Bronchial epithelial cell (primary cell): Measurements from ENCODE around the gene HES6. TPM values are rescaled to one million over a fixed set of nuclear protein-coding genes. Genes with fewer than 3 reads are reported as not detected.

ENCODE experiments used
- DNase-seq: peaks from one replicate; pipeline ENCODE4 v3.0.0-alpha.2; 2010; ENCODE audit warnings: low read depth
- FAIRE-seq: peaks from 2 replicates; lab custom pipeline; 2011; peaks lifted over from hg19 to GRCh38; lab: Jason Lieb, UNC
- H3K27me3 ChIP-seq: 2 replicates; pipeline ENCODE4 v1.5.1; 2011; ENCODE audit warnings: low read length; ENCODE audit not compliant: control insufficient read depth, insufficient read depth
- H3K36me3 ChIP-seq: 2 replicates; pipeline ENCODE4 v1.5.1; 2011; ENCODE audit warnings: low read length; ENCODE audit not compliant: control insufficient read depth, insufficient read depth
- H3K4me3 ChIP-seq: 2 replicates; pipeline ENCODE4 v1.5.1; 2011; ENCODE audit warnings: mild to moderate bottlenecking, low read depth, low read length, control low read depth
- total RNA-seq: library from RNA; depleted of rRNA; stranded (reverse); fragments of >200 nt; gene quantifications from 2 replicates; pipeline ENCODE4 v1.2.1, GENCODE V29; 2014
- TF ChIP-seq, protein P1 (sequence below): IDR thresholded peaks from 2 replicates; pipeline ENCODE4 v1.5.1; 2011; ENCODE audit warnings: mild to moderate bottlenecking, moderate library complexity, low read length, control low read depth, inconsistent platforms; ENCODE audit not compliant: insufficient read depth, severe bottlenecking

Gene HES6
- total RNA-seq, 1 donor from 2014 or later: 36.1 TPM

DNA sequence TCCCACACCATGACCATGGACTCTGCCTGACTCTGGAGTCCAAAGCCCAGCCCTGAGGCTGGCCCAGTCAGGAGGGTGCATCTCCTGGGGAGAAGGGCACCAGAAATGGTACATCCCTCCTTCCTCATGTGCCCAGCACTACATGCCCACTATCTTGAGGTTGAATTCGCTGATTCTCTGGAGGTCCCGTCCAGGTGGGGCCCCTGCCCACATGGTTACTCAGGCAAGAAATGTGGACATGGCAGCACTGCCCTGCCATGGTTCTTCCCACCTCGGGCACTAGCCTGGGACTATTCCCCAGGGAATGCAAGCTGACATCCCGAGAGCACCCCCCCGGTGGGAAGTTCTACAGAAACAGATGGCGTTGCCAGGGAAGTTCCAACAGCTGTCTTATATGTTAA lies 15.3 kb upstream of the HES6 start:
- DNase-seq (no peak), FAIRE-seq (no peak)
- Histone ChIP-seq H3K4me3 (no peak overlapping the region), H3K27me3 (no peaks in the 10 kb centered on the region), H3K36me3 (peaks cover 56% of the 10 kb centered on the region)
- TF ChIP-seq, protein P1, sequence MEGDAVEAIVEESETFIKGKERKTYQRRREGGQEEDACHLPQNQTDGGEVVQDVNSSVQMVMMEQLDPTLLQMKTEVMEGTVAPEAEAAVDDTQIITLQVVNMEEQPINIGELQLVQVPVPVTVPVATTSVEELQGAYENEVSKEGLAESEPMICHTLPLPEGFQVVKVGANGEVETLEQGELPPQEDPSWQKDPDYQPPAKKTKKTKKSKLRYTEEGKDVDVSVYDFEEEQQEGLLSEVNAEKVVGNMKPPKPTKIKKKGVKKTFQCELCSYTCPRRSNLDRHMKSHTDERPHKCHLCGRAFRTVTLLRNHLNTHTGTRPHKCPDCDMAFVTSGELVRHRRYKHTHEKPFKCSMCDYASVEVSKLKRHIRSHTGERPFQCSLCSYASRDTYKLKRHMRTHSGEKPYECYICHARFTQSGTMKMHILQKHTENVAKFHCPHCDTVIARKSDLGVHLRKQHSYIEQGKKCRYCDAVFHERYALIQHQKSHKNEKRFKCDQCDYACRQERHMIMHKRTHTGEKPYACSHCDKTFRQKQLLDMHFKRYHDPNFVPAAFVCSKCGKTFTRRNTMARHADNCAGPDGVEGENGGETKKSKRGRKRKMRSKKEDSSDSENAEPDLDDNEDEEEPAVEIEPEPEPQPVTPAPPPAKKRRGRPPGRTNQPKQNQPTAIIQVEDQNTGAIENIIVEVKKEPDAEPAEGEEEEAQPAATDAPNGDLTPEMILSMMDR: no peak

DNA sequence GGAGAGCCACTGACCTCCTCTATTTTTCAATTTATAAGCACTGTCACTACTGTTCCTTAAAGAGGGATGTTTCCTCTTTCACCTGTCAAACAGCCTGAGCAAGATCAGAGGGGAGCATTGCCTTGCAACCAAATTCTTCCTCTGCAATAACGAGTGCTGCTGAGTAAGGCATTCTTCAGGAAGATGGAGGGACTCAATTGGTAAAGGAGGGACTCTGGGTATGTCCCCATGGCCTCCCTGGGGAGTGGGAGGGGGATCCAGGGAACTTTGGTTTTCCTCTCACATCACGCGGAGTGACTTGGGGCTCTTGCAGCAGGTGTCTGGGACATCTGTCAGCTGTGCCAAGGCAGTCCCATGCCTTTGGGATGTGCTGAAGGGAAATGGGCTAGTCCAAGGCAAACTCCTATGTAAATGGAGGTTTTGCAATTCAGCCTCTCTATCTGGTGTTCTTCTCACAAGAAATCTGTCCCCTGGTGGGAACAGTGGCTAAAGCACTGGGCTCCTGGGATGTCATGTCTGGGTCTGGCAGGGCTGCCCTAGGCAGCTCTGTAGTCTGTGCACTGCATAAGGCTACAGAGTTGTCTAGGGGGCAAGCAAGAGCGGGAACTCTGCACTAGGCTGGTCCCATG lies 14.4 kb upstream of the HES6 start:
- DNase-seq (no peak), FAIRE-seq (no peak)
- no peaks in the 10 kb centered on the region for H3K27me3 ChIP-seq
- TF ChIP-seq, protein P1: no peak
- H3K4me3 ChIP-seq: no peak overlapping the region
- peaks cover 59% of the 10 kb centered on the region for H3K36me3 ChIP-seq

DNA sequence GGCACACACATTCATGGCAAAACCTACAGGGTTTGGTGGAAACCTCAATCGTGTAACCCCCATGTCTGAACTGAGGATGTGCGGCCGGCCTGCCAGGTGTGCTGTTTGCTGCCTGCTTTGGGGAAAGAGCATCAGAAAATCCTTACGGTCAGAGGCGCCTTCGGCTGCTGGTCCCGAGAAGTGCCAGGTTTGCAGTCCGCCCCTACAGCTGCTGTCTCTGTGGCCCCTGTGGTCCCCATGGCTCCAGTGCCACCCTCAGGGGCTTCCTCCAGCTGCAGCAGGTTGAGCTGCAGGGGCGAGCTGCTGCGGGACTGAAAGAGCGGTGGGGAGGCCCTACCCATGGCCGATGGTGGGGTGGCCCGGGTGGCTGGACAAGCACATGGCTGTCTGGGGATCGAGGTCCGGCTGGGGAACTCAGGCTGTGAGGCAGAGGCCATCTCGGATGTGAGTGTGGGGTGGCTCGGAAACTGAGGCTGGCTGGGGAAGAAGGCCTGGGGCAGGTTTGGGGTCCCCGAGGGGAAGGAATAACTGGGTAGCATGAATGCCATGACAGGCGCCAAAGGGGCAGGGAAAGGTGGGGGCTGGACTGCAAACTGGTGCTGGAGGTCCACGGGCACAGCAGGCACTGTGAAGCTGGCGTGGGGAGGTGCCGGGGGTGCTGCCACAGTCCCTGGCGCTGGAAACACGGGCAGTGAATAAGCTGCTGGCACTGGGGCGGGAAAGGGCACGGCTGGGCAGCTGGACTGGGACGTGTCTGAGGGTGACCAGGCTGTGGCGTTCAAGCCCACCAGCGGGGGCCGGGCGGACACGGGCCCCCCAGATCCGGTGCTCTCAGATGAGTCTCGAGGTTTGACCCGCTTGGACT lies 13.2 kb upstream of the HES6 start:
- FAIRE-seq (no peak), DNase-seq (no peak)
- Histone ChIP-seq H3K4me3 (no peak overlapping the region), H3K36me3 (peaks cover 53% of the 10 kb centered on the region), H3K27me3 (no peaks in the 10 kb centered on the region)
- TF ChIP-seq, protein P1: no peak

DNA sequence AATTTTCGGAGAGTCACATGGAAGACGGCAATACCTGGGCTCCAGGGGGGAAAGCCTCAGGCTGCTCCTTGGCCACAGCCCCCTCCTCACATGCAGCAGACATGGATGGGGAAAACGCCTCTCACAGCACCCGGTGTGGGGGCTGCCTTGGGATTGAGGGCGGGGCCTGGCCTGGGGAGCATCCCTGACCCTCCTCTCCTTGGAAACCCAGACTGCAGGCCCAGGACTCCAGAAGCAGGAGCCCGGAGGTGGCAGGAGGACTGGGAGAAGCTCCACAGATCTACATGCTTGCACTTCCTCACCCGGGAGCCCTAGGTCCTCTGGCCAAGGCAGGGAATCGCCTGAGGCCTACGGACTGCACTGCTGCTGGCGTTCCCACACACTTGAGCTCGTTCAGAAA lies 12.1 kb upstream of the HES6 start:
- DNase-seq (no peak), FAIRE-seq (no peak)
- Histone ChIP-seq H3K36me3 (peaks cover 59% of the 10 kb centered on the region), H3K4me3 (no peak overlapping the region), H3K27me3 (no peaks in the 10 kb centered on the region)
- TF ChIP-seq, protein P1: no peak

DNA sequence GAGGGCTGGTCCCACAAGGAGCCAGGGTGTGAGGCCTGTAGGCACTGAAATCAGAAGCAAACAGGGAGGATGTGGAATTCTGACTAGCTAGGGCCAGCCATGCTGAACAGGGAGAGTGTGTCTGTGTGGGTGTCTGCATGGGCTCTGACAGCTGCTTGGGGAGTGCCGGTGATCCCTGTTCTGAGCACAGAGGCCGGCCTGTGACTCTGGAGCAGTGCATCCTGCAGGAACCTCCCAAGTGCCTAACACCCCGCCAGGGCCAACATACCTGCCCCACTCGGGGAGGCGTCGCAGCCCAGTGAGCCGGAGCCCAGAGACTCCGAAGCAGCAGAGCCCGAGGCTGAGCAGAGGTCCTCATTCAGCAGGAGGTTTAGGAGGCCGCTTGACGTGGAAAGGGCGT lies 11.5 kb upstream of the HES6 start:
- FAIRE-seq (no peak), DNase-seq (no peak)
- TF ChIP-seq, protein P1: no peak
- no peaks in the 10 kb centered on the region for H3K27me3 ChIP-seq
- H3K36me3 ChIP-seq: peaks cover 57% of the 10 kb centered on the region
- H3K4me3 ChIP-seq: no peak overlapping the region
